Measurements from ENCODE around the gene LBX1.

GRCh38 chr10:101258179-101258885 is 29.1 kb upstream of the LBX1 start:
- no peak for TF ChIP-seq POLR2A (IDR thresholded peaks at IDR 0.05)
- TF ChIP-seq CTCF (IDR thresholded peaks at IDR 0.05 in 8 of 11, conservative IDR thresholded peaks at IDR 0.05 in 3 of 11): no peak

Measured in spleen (tissue), 7 donors.